ENCODE measurements around the gene FOXO1.

FOXO1 gene

GRCh38 chr13:40611004-40611403, 55.4 kb downstream of the FOXO1 start:
- DNase-seq: no peak

DNA sequence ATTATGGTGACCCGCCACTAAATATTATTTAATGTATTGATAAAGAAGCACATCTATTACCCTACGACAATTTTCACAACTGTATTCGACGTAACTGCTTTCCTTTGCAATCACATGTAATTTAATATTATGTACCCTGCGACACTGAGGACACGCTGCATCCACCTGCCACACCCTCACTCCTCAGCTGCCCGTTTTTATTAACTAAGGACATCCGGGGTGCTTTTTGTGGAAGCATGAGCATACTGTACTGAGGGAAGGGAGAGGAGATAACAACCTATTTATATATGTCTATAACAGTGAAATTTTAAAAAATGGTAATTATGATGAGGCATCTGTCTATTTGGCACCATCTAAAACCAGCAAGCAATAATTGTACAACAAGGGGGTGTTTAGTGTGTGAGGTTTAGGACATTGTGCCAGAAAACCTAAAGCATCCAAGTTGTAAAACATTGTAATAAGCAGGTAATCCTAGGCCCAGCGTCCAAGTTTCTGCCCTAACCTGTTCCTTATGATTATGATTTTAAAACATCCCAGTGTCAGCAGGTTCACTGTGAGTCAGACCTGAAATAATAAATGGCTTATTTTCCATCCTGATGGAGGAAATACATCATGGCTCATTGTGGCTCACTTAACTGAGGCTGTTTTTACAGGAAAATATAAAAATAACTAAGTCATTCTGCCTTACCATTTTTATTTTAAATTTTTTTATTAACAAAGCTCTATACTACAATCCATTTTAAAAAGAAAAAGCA, 56.3 kb downstream of the FOXO1 start:
- DNase-seq: no peak

DNA sequence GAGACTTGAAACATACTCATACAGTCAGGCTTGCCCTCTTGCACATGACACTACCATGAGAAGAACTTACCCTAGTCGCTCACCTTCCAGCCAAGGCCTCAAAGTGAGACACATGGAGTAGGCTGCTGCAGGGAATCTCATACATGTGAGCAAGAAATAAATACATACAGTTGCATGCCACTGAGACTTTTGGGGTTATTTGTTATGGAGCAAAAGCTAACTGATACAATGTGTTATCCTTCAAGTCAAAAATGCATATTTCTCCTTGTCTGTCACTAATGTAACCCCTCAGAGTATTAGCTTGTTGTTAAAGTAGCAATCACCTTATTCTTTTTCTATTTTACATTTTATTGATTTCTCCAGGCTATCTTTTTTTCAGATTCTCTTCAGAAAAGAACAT, 58.1 kb downstream of the FOXO1 start:
- no peak for DNase-seq

GRCh38 chr13:40605573-40605972, 60.9 kb downstream of the FOXO1 start:
- DNase-seq: no peak

DNA sequence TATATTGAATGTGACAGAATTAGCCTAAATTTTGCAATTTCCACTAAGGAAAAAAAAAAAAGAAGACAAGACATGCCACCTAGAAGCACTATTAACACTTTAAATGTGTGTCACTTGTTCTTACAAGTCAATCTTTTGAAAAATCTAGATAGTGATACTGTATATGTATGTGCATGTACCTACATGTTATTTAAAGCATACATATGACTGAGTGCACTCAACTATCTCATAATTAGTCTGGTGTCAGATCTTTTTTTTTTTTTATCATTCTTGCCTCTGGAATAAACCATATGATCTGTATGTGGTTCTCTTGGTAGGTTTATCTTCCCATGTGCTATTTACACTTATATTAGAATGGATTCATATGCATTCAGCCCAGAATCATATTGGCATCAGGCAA, 62.3 kb downstream of the FOXO1 start:
- DNase-seq: no peak

DNA sequence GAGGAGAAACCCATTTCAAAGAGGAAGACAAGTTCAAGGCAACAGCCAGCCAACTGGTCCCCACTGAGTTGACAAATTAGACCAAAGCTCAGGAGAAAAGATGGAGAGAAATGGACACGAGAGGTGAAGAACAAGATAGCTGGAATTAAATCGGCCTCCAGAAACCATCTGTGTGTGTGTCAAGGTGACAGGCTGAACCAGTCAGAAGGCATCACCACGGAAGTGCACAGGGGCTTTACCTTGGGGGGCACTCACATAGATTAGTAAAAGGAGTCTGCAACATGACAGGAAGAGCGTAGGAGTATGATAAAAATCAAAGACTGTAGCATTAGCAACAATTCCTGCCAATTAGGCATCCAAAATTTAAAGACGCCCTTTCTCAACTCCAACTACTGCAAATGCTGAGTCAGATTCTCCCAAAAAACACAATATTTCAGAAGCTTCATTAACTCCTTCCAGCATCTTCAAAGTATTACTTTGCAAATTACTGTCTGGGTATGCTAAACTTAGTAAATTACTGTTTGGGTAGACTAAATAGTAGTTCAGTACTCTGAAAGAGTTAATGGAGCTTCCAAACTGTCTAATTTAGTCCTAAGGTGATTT, 66.2 kb downstream of the FOXO1 start:
- no peak for DNase-seq

DNA sequence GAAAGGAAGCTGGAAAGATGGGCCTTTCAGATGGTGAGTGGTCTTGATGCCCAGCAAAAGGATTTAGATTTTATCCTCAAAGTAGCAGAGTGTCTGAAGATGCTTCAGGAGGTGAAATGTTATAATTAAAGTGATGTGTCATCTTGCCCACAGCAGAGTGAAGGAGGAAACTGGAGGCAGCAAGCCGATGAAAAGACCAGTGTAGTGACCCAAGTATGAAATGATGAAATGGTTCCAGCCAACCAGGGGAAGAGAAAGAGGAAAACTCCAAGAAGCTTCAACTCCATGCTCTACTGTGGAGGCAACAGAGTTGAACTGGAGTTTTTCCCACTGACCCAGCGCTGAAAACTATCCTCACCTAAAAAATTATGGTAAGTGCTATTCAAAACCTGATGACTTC, 66.7 kb downstream of the FOXO1 start:
- no peak for DNase-seq

GRCh38 chr13:40599124-40599523, 67.3 kb downstream of the FOXO1 start:
- no peak for DNase-seq

GRCh38 chr13:40598569-40598968, 67.9 kb downstream of the FOXO1 start:
- DNase-seq: peak in 1 of 56 donors; percentile 7

DNA sequence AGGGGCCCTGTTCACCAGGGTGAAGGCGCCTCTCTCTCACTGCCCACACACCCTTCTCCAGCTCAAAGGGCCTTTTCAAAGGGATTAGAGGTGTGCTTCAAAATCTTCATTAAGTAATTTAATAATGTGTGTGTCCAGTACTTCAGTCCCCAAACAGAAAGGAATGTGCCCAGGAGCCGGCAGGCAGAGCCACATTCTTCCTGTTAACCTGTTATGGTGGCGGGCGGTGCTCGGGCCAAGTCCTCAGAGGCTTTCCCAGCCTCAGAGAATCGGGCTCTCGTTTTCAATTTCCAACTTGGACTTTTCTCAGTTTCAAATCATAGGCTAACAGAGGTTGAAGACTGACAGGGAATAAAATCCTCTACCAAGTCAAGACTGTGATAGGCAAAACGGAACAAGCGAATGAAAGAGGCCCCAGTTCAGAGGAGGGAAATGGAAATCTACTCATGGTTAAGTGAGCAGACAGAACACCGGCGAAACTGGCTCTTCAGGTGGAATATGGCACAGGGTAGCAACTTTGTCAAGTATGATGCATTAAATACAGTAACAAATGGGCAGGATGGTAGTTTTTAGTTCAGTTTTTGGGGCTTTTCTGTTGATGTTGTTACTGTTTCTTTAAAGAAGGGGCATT, 68.6 kb downstream of the FOXO1 start:
- peak in 1 of 56 donors; percentile 8 for DNase-seq

DNA sequence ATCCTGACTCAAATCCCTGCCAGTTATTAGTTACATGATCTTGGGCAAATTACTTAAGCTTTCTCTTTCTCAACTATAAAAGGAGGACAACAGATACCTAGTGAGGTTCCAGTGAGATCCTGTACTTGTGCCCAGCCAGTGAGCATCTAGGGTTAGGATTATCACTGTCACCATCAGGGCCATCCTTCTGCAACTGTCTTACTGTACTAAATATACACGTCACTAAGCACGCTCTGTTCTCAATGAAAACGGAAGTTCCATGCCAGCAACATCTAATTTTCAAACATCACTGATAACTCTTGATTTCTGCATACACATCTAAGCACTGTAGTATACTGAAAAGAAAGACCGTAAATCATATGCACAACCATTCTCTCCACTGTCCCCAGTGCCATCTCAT, 70.0 kb downstream of the FOXO1 start:
- DNase-seq: no peak

GRCh38 chr13:40595693-40596092, 70.7 kb downstream of the FOXO1 start:
- DNase-seq: no peak

DNA sequence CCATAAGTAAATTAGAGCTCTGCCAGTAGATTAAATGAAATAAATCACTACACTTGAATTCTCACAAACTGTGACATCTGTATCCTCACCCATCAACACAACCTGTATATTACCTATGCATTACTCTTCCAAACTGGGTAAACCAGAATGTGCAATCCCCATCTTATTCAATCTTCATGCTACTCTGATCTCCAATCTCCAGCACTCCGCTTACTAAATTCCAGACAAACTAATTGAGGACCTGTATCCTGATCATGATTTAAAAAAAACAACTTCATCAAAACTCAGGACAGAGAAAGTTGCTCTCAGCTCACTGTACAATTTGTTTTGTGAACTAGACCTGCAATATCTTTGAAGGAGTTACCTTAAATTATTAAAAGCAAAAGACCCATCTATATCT, 74.4 kb downstream of the FOXO1 start:
- no peak for DNase-seq

DNA sequence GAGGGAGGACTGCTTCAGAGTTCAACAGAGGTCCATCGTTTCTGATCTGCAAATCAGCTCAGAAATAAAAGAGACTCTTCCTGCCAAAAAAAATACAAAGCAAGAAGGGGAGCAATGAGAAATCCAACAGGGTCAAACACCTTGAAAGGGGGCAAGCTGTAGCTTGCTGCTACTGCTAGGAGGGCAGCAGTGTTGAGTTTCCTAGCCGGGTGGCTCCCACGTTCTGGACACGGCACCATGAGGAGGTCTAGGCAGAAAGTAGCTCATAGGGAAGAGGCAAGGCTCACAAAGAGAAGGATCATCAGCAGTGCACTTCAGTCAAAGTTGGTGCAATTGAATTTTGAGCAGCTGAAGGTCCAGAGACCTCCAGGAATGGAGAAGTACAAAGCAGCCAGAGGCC, 75.3 kb downstream of the FOXO1 start:
- no peak for DNase-seq

- DNase-seq: no peak
Measured at GRCh38 chr13:40590112-40590862, 76.2 kb downstream of the FOXO1 start.

- peak in 16 of 56 donors; percentile 6 to 51 (median 24) for DNase-seq
Measured at GRCh38 chr13:40589285-40590109, 76.9 kb downstream of the FOXO1 start.

- DNase-seq: no peak
Measured at GRCh38 chr13:40588101-40588500, 78.3 kb downstream of the FOXO1 start.

- DNase-seq: peak in 3 of 56 donors; percentile 12 to 40 (median 14)
Measured at GRCh38 chr13:40586886-40587565, 79.4 kb downstream of the FOXO1 start.

- no peak for DNase-seq
Measured at GRCh38 chr13:40585911-40586471, 80.5 kb downstream of the FOXO1 start.

GRCh38 chr13:40583738-40584137, 82.7 kb downstream of the FOXO1 start:
- no peak for DNase-seq

All from nucleus accumbens (tissue), 56 donors.